Gastroesophageal sphincter (tissue), 4 donors: ENCODE results near the gene KIF26A. TPM values are rescaled to one million over a fixed set of nuclear protein-coding genes. Genes with fewer than 3 reads are reported as not detected.

Experiments
- ATAC-seq: fragments of 150-250 bp; one replicate; pipeline ENCODE4 v1.9.1; 2016; ENCODE audit warnings: mild to moderate bottlenecking, moderate library complexity
- H3K27ac ChIP-seq, 4 donors: fragments of 200-600 bp; sonication (generic) in 3 of 4; 1 replicate in 3 of 4; 2 replicates in 1 of 4; pipeline ENCODE4 v1.5.1; 2016 to 2019
- H3K27me3 ChIP-seq: fragments of 200-600 bp; sonication (generic); one replicate; pipeline ENCODE4 v1.5.1; 2019
- H3K36me3 ChIP-seq, 2 donors: fragments of 200-600 bp; sonication (generic); one replicate each; pipeline ENCODE4 v1.5.1; 2019; ENCODE audit warnings: control low read depth in 1 of 2
- H3K4me1 ChIP-seq, 3 donors: fragments of 200-600 bp; sonication (generic); 1 replicate in 2 of 3; 2 replicates in 1 of 3; pipeline ENCODE4 v1.5.1; 2016 to 2019; ENCODE audit warnings: control low read depth in 2 of 3
- H3K4me3 ChIP-seq, 2 donors: fragments of 200-600 bp; sonication (generic); one replicate each; pipeline ENCODE4 v1.5.1; 2019; ENCODE audit warnings: mild to moderate bottlenecking in 1 of 2, moderate library complexity in 1 of 2
- H3K9me3 ChIP-seq, 3 donors: fragments of 200-600 bp; sonication (generic); one replicate each; pipeline ENCODE4 v1.5.1; 2017 to 2019; ENCODE audit warnings: control low read depth in 2 of 3
- CTCF ChIP-seq, 4 experiments: fragments of 200-600 bp in 2 of 4; fragments of 450-650 bp in 2 of 4; sonication (generic) in 1 of 4; IDR thresholded peaks; one replicate each; pipeline ENCODE4 v1.5.1; 2017 to 2019; ENCODE audit warnings: antibody characterized with exemption in 4 of 4, mild to moderate bottlenecking in 2 of 4, moderate library complexity in 2 of 4
- EP300 ChIP-seq: sonication (generic); formaldehyde crosslinking; IDR thresholded peaks from one replicate; pipeline ENCODE4 v1.6.1; 2017; ENCODE audit warnings: antibody characterized with exemption, mild to moderate bottlenecking
- POLR2A ChIP-seq, 2 donors: fragments of 450-650 bp; IDR thresholded peaks; one replicate each; pipeline ENCODE4 v1.6.1; 2017; ENCODE audit warnings: antibody characterized with exemption in 2 of 2, mild to moderate bottlenecking in 2 of 2, moderate library complexity in 1 of 2
- POLR2AphosphoS5 ChIP-seq: sonication (generic); formaldehyde crosslinking; IDR thresholded peaks from one replicate; pipeline ENCODE4 v1.6.1; 2017; ENCODE audit warnings: antibody characterized with exemption
- WGBS, 2 donors: methylation state at CpG; one replicate each; pipeline ENCODE4 v1.1.5; 2018; ENCODE audit warnings: low coverage in 1 of 2; 5-methylcytosine and 5-hydroxymethylcytosine counted together
- total RNA-seq, 4 donors: library from RNA; depleted of rRNA; stranded (reverse); fragments of >200 nt; gene quantifications; one replicate each; pipeline ENCODE4 v1.1.0, GENCODE V29; 2016

KIF26A gene
- total RNA-seq, 4 donors from 2014 or later, result 2.2 to 6.9 (median 2.9) TPM

GRCh38 chr14:104115691-104116287, 22.6 kb upstream of the KIF26A start:
- no peak for ATAC-seq
- H3K27ac ChIP-seq, result no peak overlapping the region
- H3K4me3 ChIP-seq, result peak overlapping the region in 1 of 2 donors; percentile 50
- peaks cover 85% of the 10 kb centered on the region for H3K27me3 ChIP-seq
- WGBS, 2 donors, result 54% methylated on average over 6 of the region's 9 CpGs; no CpG with 5 or more reads in 1 of the 2 donors
- H3K9me3 ChIP-seq, result no peaks in the 10 kb centered on the region
- no peaks in the 10 kb centered on the region for H3K36me3 ChIP-seq
- TF ChIP-seq CTCF (IDR thresholded peaks at IDR 0.05), result no peak
- no peak for TF ChIP-seq EP300
- TF ChIP-seq POLR2A (IDR thresholded peaks at IDR 0.05), result no peak
- no peak for TF ChIP-seq POLR2AphosphoS5
- H3K4me1 ChIP-seq, result peaks cover 0 to 21% (median 14%) of the 10 kb centered on the region in 3 donors

GRCh38 chr14:104116288-104116755, 22.1 kb upstream of the KIF26A start:
- H3K27me3 ChIP-seq, result peaks cover 91% of the 10 kb centered on the region
- H3K4me3 ChIP-seq, result peak overlapping the region in 1 of 2 donors; percentile 50
- no peaks in the 10 kb centered on the region for H3K36me3 ChIP-seq
- no CpG with 5 or more reads among the region's 19 CpGs for WGBS, 2 donors
- peaks cover 0 to 21% (median 14%) of the 10 kb centered on the region in 3 donors for H3K4me1 ChIP-seq
- TF ChIP-seq CTCF (IDR thresholded peaks at IDR 0.05), result no peak
- no peak for TF ChIP-seq EP300
- no peak for TF ChIP-seq POLR2AphosphoS5
- no peak for TF ChIP-seq POLR2A (IDR thresholded peaks at IDR 0.05)
- peaks cover 0 to 4% (median 0%) of the 10 kb centered on the region in 3 donors for H3K9me3 ChIP-seq
- no peak overlapping the region for H3K27ac ChIP-seq
- no peak for ATAC-seq

GRCh38 chr14:104116756-104117340, 21.5 kb upstream of the KIF26A start:
- no peak for ATAC-seq
- TF ChIP-seq CTCF (IDR thresholded peaks at IDR 0.05), result no peak
- no peak for TF ChIP-seq EP300
- no peak for TF ChIP-seq POLR2AphosphoS5
- TF ChIP-seq POLR2A (IDR thresholded peaks at IDR 0.05), result no peak
- peak overlapping the region in 1 of 2 donors; percentile 50 for H3K4me3 ChIP-seq
- WGBS, 2 donors, result no CpG with 5 or more reads among the region's 83 CpGs
- H3K27ac ChIP-seq, result no peak overlapping the region
- no peaks in the 10 kb centered on the region for H3K36me3 ChIP-seq
- peaks cover 0 to 21% (median 14%) of the 10 kb centered on the region in 3 donors for H3K4me1 ChIP-seq
- H3K27me3 ChIP-seq, result peaks cover 96% of the 10 kb centered on the region
- H3K9me3 ChIP-seq, result peaks cover 0 to 4% (median 0%) of the 10 kb centered on the region in 3 donors

GRCh38 chr14:104117341-104118005, 20.9 kb upstream of the KIF26A start:
- Histone ChIP-seq H3K27me3 (peaks cover 96% of the 10 kb centered on the region), H3K27ac (no peak overlapping the region), H3K9me3 (peaks cover 0 to 7% (median 0%) of the 10 kb centered on the region in 3 donors), H3K36me3 (no peaks in the 10 kb centered on the region), H3K4me1 (peaks cover 0 to 21% (median 14%) of the 10 kb centered on the region in 3 donors), H3K4me3 (peak overlapping the region in 1 of 2 donors; percentile 50)
- ATAC-seq, result no peak
- WGBS, 2 donors, result no CpG with 5 or more reads among the region's 71 CpGs
- TF ChIP-seq POLR2AphosphoS5, result no peak
- no peak for TF ChIP-seq CTCF (IDR thresholded peaks at IDR 0.05)
- TF ChIP-seq EP300, result no peak
- TF ChIP-seq POLR2A (IDR thresholded peaks at IDR 0.05), result no peak
